HCT116 (cell line): ENCODE data around the gene POLD1. TPM values are rescaled to one million over a fixed set of nuclear protein-coding genes. Genes with fewer than 3 reads are reported as not detected.

Experiments
- ATAC-seq: fragments of 200-7000 bp; cut with Tn5 transposase; 2 replicates; pipeline ENCODE4 v1.9.1; 2020; ENCODE audit warnings: mild to moderate bottlenecking, moderate library complexity
- BruUV-seq: library from RNA; stranded (reverse); fragments of 400-500 nt; replicated peaks from 2 replicates; lab custom pipeline; 2021; lab: Mats Ljungman, UMichigan
- CTCF ChIA-PET: fragments of 300-600 bp; sonication (Branson Sonifier 250); formaldehyde crosslinking; loops from one replicate; lab custom pipeline; 2021; ENCODE audit warnings: antibody characterized with exemption; lab: Charles Lee
- POLR2A ChIA-PET: fragments of 300-600, 350-600 bp; sonication (Branson Sonifier 250); formaldehyde crosslinking; loops from one replicate; lab custom pipeline; 2021; ENCODE audit warnings: antibody characterized with exemption; lab: Charles Lee
- RAD21 ChIA-PET, 2 experiments: fragments of 300-600 bp; sonication (Branson Sonifier 250); formaldehyde crosslinking; loops; one replicate each; lab custom pipeline; 2023; ENCODE audit warnings: low total read pairs in 2 of 2; ENCODE audit not compliant: uncharacterized antibody in 2 of 2, unreplicated experiment in 2 of 2, low non-redundant PET in 1 of 2; lab: Charles Lee
- DNase-seq: peaks from one replicate; pipeline ENCODE4 v3.0.0-alpha.2; 2010; ENCODE audit warnings: low read depth, low spot score
- H2AFZ ChIP-seq: fragments of 200-600 bp; shearing (Covaris generic), sonication (generic); 2 replicates; pipeline ENCODE4 v1.6.1; 2017; ENCODE audit warnings: low read depth, mixed run types, mixed read lengths, antibody characterized with exemption, low read length; ENCODE audit not compliant: poor library complexity, severe bottlenecking
- H3K27ac ChIP-seq: 2 replicates; pipeline ENCODE4 v1.5.1; 2012; ENCODE audit warnings: low read depth, low read length
- H3K27me3 ChIP-seq: fragments of 200-600 bp; sonication (generic); 2 replicates; pipeline ENCODE4 v1.6.1; 2016; ENCODE audit warnings: mixed run types, low read length, mixed read lengths; ENCODE audit not compliant: insufficient read depth
- H3K36me3 ChIP-seq, 2 experiments: fragments of 200-500 bp in 1 of 2; fragments of 200-600 bp in 1 of 2; sonication (Bioruptor generic) in 1 of 2; sonication (generic) in 1 of 2; 2 replicates each; pipeline versions ENCODE4 v1.5.1 to v1.6.1; 2014 to 2016; ENCODE audit warnings: low read length in 2 of 2, inconsistent platforms in 1 of 2, mixed read lengths in 1 of 2, mixed run types in 1 of 2; ENCODE audit not compliant: insufficient read depth in 2 of 2, control insufficient read depth in 1 of 2
- H3K4me1 ChIP-seq, 2 experiments: fragments of 200-600 bp in 1 of 2; sonication (generic) in 1 of 2; 2 replicates each; pipeline versions ENCODE4 v1.5.1 to v1.6.1; 2012 to 2017; ENCODE audit warnings: low read length in 2 of 2, inconsistent platforms in 1 of 2, mild to moderate bottlenecking in 1 of 2, mixed read lengths in 1 of 2, mixed run types in 1 of 2, moderate library complexity in 1 of 2; ENCODE audit not compliant: insufficient read depth in 2 of 2, control insufficient read depth in 1 of 2
- H3K4me2 ChIP-seq: fragments of 200-600 bp; sonication (generic); 2 replicates; pipeline ENCODE4 v1.6.1; 2017; ENCODE audit warnings: mixed run types, low read length, mixed read lengths
- H3K4me3 ChIP-seq, 2 experiments: fragments of 200-600 bp in 1 of 2; sonication (generic) in 1 of 2; replicated peaks in 1 of 2; 2 replicates each; pipeline ENCODE4 v1.5.1; 2011 to 2016; ENCODE audit warnings: low read length in 2 of 2, control low read depth in 1 of 2, low read depth in 1 of 2, mild to moderate bottlenecking in 1 of 2, mixed read lengths in 1 of 2, mixed run types in 1 of 2
- H3K79me2 ChIP-seq: fragments of 200-600 bp; sonication (generic); 2 replicates; pipeline ENCODE4 v1.6.1; 2017; ENCODE audit warnings: mild to moderate bottlenecking, mixed run types, low read length, moderate library complexity, mixed read lengths; ENCODE audit not compliant: insufficient read depth
- H3K9ac ChIP-seq: fragments of 200-600 bp; sonication (generic); 2 replicates; pipeline ENCODE4 v1.6.1; 2016; ENCODE audit warnings: low read length, mixed read lengths
- H3K9me2 ChIP-seq: fragments of 200-600 bp; sonication (generic), shearing (Covaris generic); 2 replicates; pipeline ENCODE4 v1.6.1; 2017; ENCODE audit warnings: mixed run types, mild to moderate bottlenecking, moderate library complexity; ENCODE audit not compliant: insufficient read depth
- H3K9me3 ChIP-seq, 2 experiments: fragments of 200-500 bp in 1 of 2; fragments of 200-600 bp in 1 of 2; sonication (Bioruptor generic) in 1 of 2; sonication (generic) in 1 of 2; 2 replicates each; pipeline ENCODE4 v1.6.1; 2014 to 2017; ENCODE audit warnings: low read length in 2 of 2, mixed read lengths in 2 of 2, inconsistent platforms in 1 of 2, low read depth in 1 of 2, mild to moderate bottlenecking in 1 of 2, mixed run types in 1 of 2, moderate library complexity in 1 of 2; ENCODE audit not compliant: control insufficient read depth in 1 of 2, insufficient read depth in 1 of 2
- H4K20me1 ChIP-seq: fragments of 200-600 bp; sonication (generic), shearing (Covaris generic); 2 replicates; pipeline ENCODE4 v1.6.1; 2017; ENCODE audit warnings: mixed run types, mild to moderate bottlenecking, moderate library complexity; ENCODE audit not compliant: insufficient read depth
- CEBPB ChIP-seq: IDR thresholded peaks from 2 replicates; pipeline ENCODE4 v1.6.1; 2012; ENCODE audit warnings: low read depth
- ELF1 ChIP-seq: IDR thresholded peaks from 2 replicates; pipeline ENCODE4 v1.6.1; 2012; ENCODE audit warnings: low read depth, borderline replicate concordance
- EZH2 ChIP-seq: fragments of 200-600 bp; sonication (generic); IDR thresholded peaks from 2 replicates; pipeline ENCODE4 v1.6.1; 2017; ENCODE audit warnings: antibody characterized with exemption, mixed run types
- EZH2phosphoT487 ChIP-seq: fragments of 200-600 bp; IDR thresholded peaks from 2 replicates; pipeline ENCODE4 v1.6.1; 2018; ENCODE audit warnings: antibody characterized with exemption, borderline replicate concordance
- FOSL1 ChIP-seq: IDR thresholded peaks from 2 replicates; pipeline ENCODE4 v1.6.1; 2012; ENCODE audit warnings: low read depth
- POLR2A ChIP-seq: IDR thresholded peaks from 2 replicates; pipeline ENCODE4 v1.7.0; 2011; ENCODE audit warnings: borderline replicate concordance; ENCODE audit not compliant: insufficient read depth, insufficient read length; ENCODE audit errors: extremely low read depth
- POLR2AphosphoS5 ChIP-seq: IDR thresholded peaks from 2 replicates; pipeline ENCODE4 v1.6.1; 2011; ENCODE audit warnings: mild to moderate bottlenecking, low read depth, low read length, moderate library complexity
- RAD21 ChIP-seq: IDR thresholded peaks from 2 replicates; pipeline ENCODE4 v1.6.1; 2012; ENCODE audit warnings: low read depth, mild to moderate bottlenecking
- SIN3A ChIP-seq: IDR thresholded peaks from 2 replicates; pipeline ENCODE4 v1.6.1; 2012; ENCODE audit warnings: low read depth
- SP1 ChIP-seq: IDR thresholded peaks from 2 replicates; pipeline ENCODE4 v1.6.1; 2012; ENCODE audit warnings: low read depth
- SRF ChIP-seq: IDR thresholded peaks from 2 replicates; pipeline ENCODE4 v1.6.1; 2012; ENCODE audit warnings: low read depth
- TCF7L2 ChIP-seq: IDR thresholded peaks from 2 replicates; pipeline ENCODE4 v1.7.0; 2011; ENCODE audit warnings: borderline replicate concordance, inconsistent platforms; ENCODE audit not compliant: insufficient read depth, insufficient read length; ENCODE audit errors: extremely low read depth
- YY1 ChIP-seq: IDR thresholded peaks from 2 replicates; pipeline ENCODE4 v1.6.1; 2011; ENCODE audit warnings: low read length, low read depth, moderate library complexity, mild to moderate bottlenecking; ENCODE audit not compliant: insufficient replicate concordance; ENCODE audit errors: extremely low read depth
- ZNF274 ChIP-seq: fragments of 200-500 bp; sonication (Bioruptor generic); IDR thresholded peaks from 2 replicates; pipeline ENCODE4 v1.6.1; 2014; ENCODE audit warnings: mild to moderate bottlenecking, low read depth, low read length, inconsistent platforms
- intact Hi-C: fragments of 100-400 bp; cut with micrococcal nuclease; formaldehyde crosslinking; loops from 2 replicates; pipeline ENCODE4 v1.10.0; 2022
- total RNA-seq: library from RNA; stranded (reverse); gene quantifications from one replicate; pipeline ENCODE4 v1.2.1, GENCODE V29; 2021; ENCODE audit not compliant: unreplicated experiment
- TF ChIP-seq, protein P1 (sequence below), 3 experiments: fragments of 200-600 bp in 1 of 3; sonication (generic) in 1 of 3; IDR thresholded peaks in 2 of 3; conservative IDR thresholded peaks in 1 of 3; 2 replicates each; pipeline ENCODE4 v1.5.1; 2012 to 2017; ENCODE audit warnings: low read depth in 2 of 3, low read length in 2 of 3, antibody characterized with exemption in 1 of 3, borderline replicate concordance in 1 of 3, control low read depth in 1 of 3, mild to moderate bottlenecking in 1 of 3, mixed read lengths in 1 of 3, mixed run types in 1 of 3, moderate library complexity in 1 of 3; ENCODE audit not compliant: insufficient read depth in 1 of 3

Gene POLD1
- total RNA-seq, 1 experiment from 2014 or later: 122 TPM

DNA sequence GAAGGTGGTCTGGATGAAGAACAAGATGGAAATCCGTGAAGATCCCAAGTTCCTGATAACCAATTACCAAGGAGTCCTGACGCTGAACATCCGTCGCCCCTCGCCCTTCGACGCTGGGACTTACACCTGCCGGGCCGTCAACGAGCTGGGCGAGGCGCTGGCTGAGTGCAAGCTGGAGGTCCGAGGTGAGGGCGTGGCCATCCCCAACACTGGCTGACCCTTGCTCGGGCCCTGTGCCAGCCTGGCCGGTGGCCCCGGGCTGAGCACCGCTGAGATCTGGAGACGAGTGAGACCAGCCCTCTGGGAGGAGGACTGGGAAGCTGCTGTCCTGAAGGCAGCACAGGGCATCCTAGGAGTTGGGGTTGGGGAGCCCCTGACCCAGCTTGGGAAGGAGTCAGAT lies 80.2 kb downstream of the POLD1 start:
- Histone ChIP-seq H3K9me3 (no peaks in the 10 kb centered on the region), H3K4me2 (no peak overlapping the region), H3K36me3 (no peaks in the 10 kb centered on the region), H2AFZ (no peak overlapping the region), H3K4me3 (no peak overlapping the region), H3K27me3 (no peaks in the 10 kb centered on the region), H3K4me1 (peaks cover 19 to 47% of the 10 kb centered on the region in 2 experiments), H4K20me1 (no peaks in the 10 kb centered on the region), H3K79me2 (no peaks in the 10 kb centered on the region), H3K27ac (no peak overlapping the region), H3K9ac (no peak overlapping the region), H3K9me2 (no peaks in the 10 kb centered on the region)
- POLR2A ChIA-PET: no interaction called here
- TF ChIP-seq SIN3A (no peak), SP1 (no peak)
- RAD21 ChIA-PET: no interaction called here
- intact Hi-C loops: no loop called here
- CTCF ChIA-PET: no interaction called here
- ATAC-seq (no peak), DNase-seq (no peak)
- BruUV-seq: no TSS peak

DNA sequence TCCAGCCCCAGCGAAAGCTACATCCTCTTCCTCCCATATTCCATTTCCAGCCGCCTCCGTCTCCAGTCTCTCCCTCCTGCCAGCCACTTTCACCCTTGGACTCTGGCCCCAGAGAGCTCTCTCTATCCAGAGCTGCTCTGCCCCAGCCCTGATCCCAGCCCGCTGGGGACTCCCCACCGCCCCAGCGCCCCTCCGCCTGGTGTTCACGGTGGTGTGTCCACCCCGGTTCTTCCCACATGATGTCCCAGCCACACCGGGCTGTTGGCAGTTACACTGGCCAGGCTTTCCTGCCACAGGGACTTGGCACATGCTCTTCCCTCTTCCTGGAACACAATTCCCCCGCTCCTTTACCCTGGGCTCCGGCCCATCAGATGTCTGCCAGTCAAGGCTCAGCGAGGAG lies 80.9 kb downstream of the POLD1 start:
- CTCF ChIA-PET: interaction anchor here (0.6 to 1.7 kb wide), 3 partner anchors 10 to 104 kb away, joined by 3 to 6 read pairs (median 3); no protein-coding TSS in a partner anchor
- H3K4me1 ChIP-seq: peaks cover 19 to 44% of the 10 kb centered on the region in 2 experiments
- RAD21 ChIA-PET: no interaction called here
- POLR2A ChIA-PET: no interaction called here
- H3K9me3 ChIP-seq: no peaks in the 10 kb centered on the region
- BruUV-seq: no TSS peak
- TF ChIP-seq POLR2AphosphoS5: no peak
- TF ChIP-seq RAD21: no peak
- no peak for TF ChIP-seq ELF1
- no peak for TF ChIP-seq ZNF274
- no peak for TF ChIP-seq YY1
- TF ChIP-seq TCF7L2: no peak
- TF ChIP-seq, protein P1, sequence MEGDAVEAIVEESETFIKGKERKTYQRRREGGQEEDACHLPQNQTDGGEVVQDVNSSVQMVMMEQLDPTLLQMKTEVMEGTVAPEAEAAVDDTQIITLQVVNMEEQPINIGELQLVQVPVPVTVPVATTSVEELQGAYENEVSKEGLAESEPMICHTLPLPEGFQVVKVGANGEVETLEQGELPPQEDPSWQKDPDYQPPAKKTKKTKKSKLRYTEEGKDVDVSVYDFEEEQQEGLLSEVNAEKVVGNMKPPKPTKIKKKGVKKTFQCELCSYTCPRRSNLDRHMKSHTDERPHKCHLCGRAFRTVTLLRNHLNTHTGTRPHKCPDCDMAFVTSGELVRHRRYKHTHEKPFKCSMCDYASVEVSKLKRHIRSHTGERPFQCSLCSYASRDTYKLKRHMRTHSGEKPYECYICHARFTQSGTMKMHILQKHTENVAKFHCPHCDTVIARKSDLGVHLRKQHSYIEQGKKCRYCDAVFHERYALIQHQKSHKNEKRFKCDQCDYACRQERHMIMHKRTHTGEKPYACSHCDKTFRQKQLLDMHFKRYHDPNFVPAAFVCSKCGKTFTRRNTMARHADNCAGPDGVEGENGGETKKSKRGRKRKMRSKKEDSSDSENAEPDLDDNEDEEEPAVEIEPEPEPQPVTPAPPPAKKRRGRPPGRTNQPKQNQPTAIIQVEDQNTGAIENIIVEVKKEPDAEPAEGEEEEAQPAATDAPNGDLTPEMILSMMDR (IDR thresholded peaks at IDR 0.05 in 2 of 3, conservative IDR thresholded peaks at IDR 0.05 in 1 of 3; ENCODE audit: borderline replicate concordance in 1 of 3, insufficient read depth in 1 of 3, low read depth in 2 of 3, low read length in 2 of 3): no peak
- TF ChIP-seq POLR2A: no peak
- no peak for TF ChIP-seq EZH2phosphoT487
- TF ChIP-seq CEBPB: no peak
- TF ChIP-seq FOSL1: no peak
- TF ChIP-seq EZH2: no peak
- no peak for TF ChIP-seq SRF
- no peak overlapping the region for H3K4me2 ChIP-seq
- no peaks in the 10 kb centered on the region for H4K20me1 ChIP-seq
- no peaks in the 10 kb centered on the region for H3K36me3 ChIP-seq
- H3K79me2 ChIP-seq: no peaks in the 10 kb centered on the region
- no peaks in the 10 kb centered on the region for H3K9me2 ChIP-seq
- no peak for ATAC-seq
- no peak overlapping the region for H3K4me3 ChIP-seq
- intact Hi-C loops: no loop called here
- H3K9ac ChIP-seq: no peak overlapping the region
- H3K27me3 ChIP-seq: no peaks in the 10 kb centered on the region
- H2AFZ ChIP-seq: no peak overlapping the region
- H3K27ac ChIP-seq: no peak overlapping the region
- DNase-seq: no peak
